IMR-90 (cell line): Measurements from ENCODE around the gene FHAD1. TPM values are rescaled to one million over a fixed set of nuclear protein-coding genes. Genes with fewer than 3 reads are reported as not detected.

Source experiments
- ATAC-seq: fragments of 200-7000 bp; cut with Tn5 transposase; 2 replicates; pipeline ENCODE4 v1.9.1; 2020; ENCODE audit warnings: low read depth, mild to moderate bottlenecking, moderate library complexity
- BruUV-seq: library from RNA; stranded (reverse); fragments of 400-500 nt; replicated peaks from 2 replicates; lab custom pipeline; 2021; lab: Mats Ljungman, UMichigan
- CTCF ChIA-PET: fragments of 300-600 bp; formaldehyde crosslinking; extraction: SDS; loops from one replicate; lab custom pipeline; 2021; ENCODE audit warnings: antibody characterized with exemption; lab: Yijun Ruan, JAX
- POLR2A ChIA-PET: fragments of 300-600 bp; sonication (Branson Sonifier 250); formaldehyde crosslinking; loops from one replicate; lab custom pipeline; 2022; ENCODE audit warnings: antibody characterized with exemption; ENCODE audit not compliant: unreplicated experiment; lab: Charles Lee
- DNase-seq: peaks from one replicate; pipeline ENCODE4 v3.0.0; 2013
- H2AFZ ChIP-seq: replicated peaks from 2 replicates; pipeline ENCODE3; 2013; ENCODE audit warnings: low read length, mild to moderate bottlenecking; ENCODE audit not compliant: poor library complexity
- H2AK5ac ChIP-seq: 2 replicates; pipeline ENCODE4 v1.6.1; 2013; ENCODE audit warnings: low read depth, low read length, inconsistent platforms
- H2AK9ac ChIP-seq: replicated peaks from 2 replicates; pipeline ENCODE3; 2013; ENCODE audit warnings: mild to moderate bottlenecking, low read depth, low read length, moderate library complexity; ENCODE audit not compliant: poor library complexity
- H2BK120ac ChIP-seq: 2 replicates; pipeline ENCODE4 v1.6.1; 2013; ENCODE audit warnings: low read depth, low read length, inconsistent platforms
- H2BK15ac ChIP-seq: 3 replicates; pipeline ENCODE4 v1.6.1; 2013; ENCODE audit warnings: low read depth, low read length, inconsistent platforms
- H2BK20ac ChIP-seq: 2 replicates; pipeline ENCODE4 v1.6.1; 2013; ENCODE audit warnings: low read depth, mild to moderate bottlenecking, inconsistent platforms, low read length, moderate library complexity
- H2BK5ac ChIP-seq: 2 replicates; pipeline ENCODE4 v1.6.1; 2013; ENCODE audit warnings: mild to moderate bottlenecking, low read depth, low read length, inconsistent platforms; ENCODE audit not compliant: poor library complexity, severe bottlenecking
- H3K14ac ChIP-seq: replicated peaks from 2 replicates; pipeline ENCODE4 v1.6.1; 2013; ENCODE audit warnings: low read depth, low read length, inconsistent platforms
- H3K18ac ChIP-seq: 2 replicates; pipeline ENCODE4 v1.6.1; 2013; ENCODE audit warnings: low read depth, low read length, control low read depth
- H3K23ac ChIP-seq: 2 replicates; pipeline ENCODE4 v1.6.1; 2013; ENCODE audit warnings: low read depth, low read length, inconsistent platforms
- H3K27ac ChIP-seq: 2 replicates; pipeline ENCODE4 v1.5.1; 2013; ENCODE audit warnings: mild to moderate bottlenecking, control low read depth, low read length; ENCODE audit not compliant: insufficient read depth
- H3K27me3 ChIP-seq: 2 replicates; pipeline ENCODE4 v1.6.1; 2013; ENCODE audit warnings: low read length; ENCODE audit not compliant: control insufficient read depth, insufficient read depth
- H3K36me3 ChIP-seq: 2 replicates; pipeline ENCODE4 v1.6.1; 2013; ENCODE audit warnings: low read length, mixed read lengths; ENCODE audit not compliant: control insufficient read depth, insufficient read depth
- H3K4ac ChIP-seq: 2 replicates; pipeline ENCODE4 v1.6.1; 2013; ENCODE audit warnings: low read depth, low read length, inconsistent platforms
- H3K4me1 ChIP-seq: 2 replicates; pipeline ENCODE4 v1.6.1; 2013; ENCODE audit warnings: low read length, mixed read lengths; ENCODE audit not compliant: control insufficient read depth, insufficient read depth
- H3K4me2 ChIP-seq: 2 replicates; pipeline ENCODE4 v1.6.1; 2013; ENCODE audit warnings: low read depth, mild to moderate bottlenecking, control low read depth, low read length, moderate library complexity
- H3K4me3 ChIP-seq: 2 replicates; pipeline ENCODE4 v1.5.1; 2013; ENCODE audit warnings: low read depth, mild to moderate bottlenecking, control low read depth, low read length, moderate library complexity; ENCODE audit not compliant: insufficient read depth
- H3K56ac ChIP-seq: 2 replicates; pipeline ENCODE4 v1.6.1; 2013; ENCODE audit warnings: low read length, inconsistent platforms; ENCODE audit not compliant: insufficient read depth; ENCODE audit errors: extremely low read depth
- H3K79me1 ChIP-seq, 2 experiments: 2 replicates each; pipeline ENCODE4 v1.6.1; 2013; ENCODE audit warnings: low read length in 2 of 2, inconsistent platforms in 1 of 2, low read depth in 1 of 2
- H3K9ac ChIP-seq: 2 replicates; pipeline ENCODE4 v1.6.1; 2013; ENCODE audit warnings: low read depth, low read length, control low read depth
- H3K9me1 ChIP-seq: 2 replicates; pipeline ENCODE4 v1.6.1; 2013; ENCODE audit warnings: low read length, inconsistent platforms; ENCODE audit not compliant: insufficient read depth
- H3K9me3 ChIP-seq: 2 replicates; pipeline ENCODE4 v1.6.1; 2013; ENCODE audit warnings: low read length; ENCODE audit not compliant: control insufficient read depth, insufficient read depth
- H4K20me1 ChIP-seq: 2 replicates; pipeline ENCODE4 v1.6.1; 2013; ENCODE audit warnings: low read length, inconsistent platforms; ENCODE audit not compliant: insufficient read depth
- H4K5ac ChIP-seq: 2 replicates; pipeline ENCODE4 v1.6.1; 2013; ENCODE audit warnings: mild to moderate bottlenecking, low read depth, low read length, control low read depth
- H4K8ac ChIP-seq, 2 experiments: 2 replicates each; pipeline ENCODE4 v1.6.1; 2013; ENCODE audit warnings: low read depth in 2 of 2, low read length in 2 of 2, control low read depth in 1 of 2, inconsistent platforms in 1 of 2
- H4K91ac ChIP-seq: 2 replicates; pipeline ENCODE4 v1.6.1; 2013; ENCODE audit warnings: low read depth, low read length, inconsistent platforms; ENCODE audit not compliant: insufficient read depth
- BHLHE40 ChIP-seq: fragments of 150-350 bp; IDR thresholded peaks from 2 replicates; pipeline ENCODE4 v1.6.1; 2016; ENCODE audit warnings: mild to moderate bottlenecking, low read depth, low read length
- CEBPB ChIP-seq: IDR thresholded peaks from 2 replicates; pipeline ENCODE4 v1.6.1; 2012; ENCODE audit warnings: low read depth, low read length, improper control_type of control experiment
- ELK1 ChIP-seq: fragments of 150-350 bp; IDR thresholded peaks from 2 replicates; pipeline ENCODE4 v1.6.1; 2016; ENCODE audit warnings: low read depth, mild to moderate bottlenecking, low read length, moderate library complexity, borderline replicate concordance
- FOS ChIP-seq: fragments of 150-350 bp; IDR thresholded peaks from 2 replicates; pipeline ENCODE4 v1.6.1; 2016; ENCODE audit warnings: low read depth, low read length
- MAFK ChIP-seq: IDR thresholded peaks from 2 replicates; pipeline ENCODE4 v1.6.1; 2012; ENCODE audit warnings: low read depth, low read length, improper control_type of control experiment
- MXI1 ChIP-seq: IDR thresholded peaks from 2 replicates; pipeline ENCODE4 v1.6.1; 2012; ENCODE audit warnings: low read depth, mild to moderate bottlenecking, low read length, moderate library complexity, borderline replicate concordance
- NFE2L2 ChIP-seq: fragments of 150-350 bp; IDR thresholded peaks from 2 replicates; pipeline ENCODE4 v1.6.1; 2016; ENCODE audit warnings: low read depth, mild to moderate bottlenecking, low read length
- POLR2A ChIP-seq: IDR thresholded peaks from 2 replicates; pipeline ENCODE4 v1.6.1; 2012; ENCODE audit warnings: mild to moderate bottlenecking, low read depth, low read length
- RCOR1 ChIP-seq: IDR thresholded peaks from 2 replicates; pipeline ENCODE4 v1.6.1; 2012; ENCODE audit warnings: mild to moderate bottlenecking, low read length, improper control_type of control experiment; ENCODE audit not compliant: insufficient replicate concordance
- RFX5 ChIP-seq: IDR thresholded peaks from 2 replicates; pipeline ENCODE4 v1.8.0; 2012; ENCODE audit warnings: low read depth, mild to moderate bottlenecking, low read length, moderate library complexity
- USF2 ChIP-seq: fragments of 150-350 bp; IDR thresholded peaks from 2 replicates; pipeline ENCODE4 v1.6.1; 2017; ENCODE audit warnings: mild to moderate bottlenecking, antibody characterized with exemption, low read length, low read depth
- WGBS, 2 experiments: methylation state at CpG; one replicate each; pipeline versions ENCODE4 v1.1.5 to v1.1.7; 2013; ENCODE audit warnings: missing lambda C conversion rate in 2 of 2; ENCODE audit not compliant: insufficient read length in 1 of 2; ENCODE audit errors: extremely low coverage in 2 of 2; 5-methylcytosine and 5-hydroxymethylcytosine counted together
- dilution Hi-C: fragments of 300-500 bp; cut with HindIII; formaldehyde crosslinking; loops from one replicate; pipeline ENCODE4 v1.14.3; 2018; ENCODE audit warnings: low sequenced_read_pairs; ENCODE audit not compliant: unreplicated experiment
- in situ Hi-C: fragments of 300-500 bp; cut with MboI; formaldehyde crosslinking; loops from 3 replicates; pipeline ENCODE4 v1.14.3; 2019; ENCODE audit warnings: low sequenced_read_pairs, inconsistent platforms, mixed read lengths
- intact Hi-C: fragments of 100-400 bp; cut with micrococcal nuclease; formaldehyde crosslinking; loops from 2 replicates; pipeline ENCODE4 v1.10.0; 2022
- polyA plus RNA-seq, 3 experiments: library from polyadenylated mRNA; depleted of rRNA; stranded (reverse); fragments of >200 nt; gene quantifications; 2 replicates each; pipeline ENCODE4 v1.2.3, GENCODE V29; 2012; ENCODE audit warnings: low replicate concordance in 1 of 3
- total RNA-seq: library from RNA; depleted of rRNA; stranded (reverse); fragments of >200 nt; gene quantifications from 2 replicates; pipeline ENCODE4 v1.2.3, GENCODE V29; 2012

FHAD1 gene
- total and polyA plus RNA-seq, 2 of the 4 experiments (the other 2 are of a cell fraction) = not detected

GRCh38 chr1:15385420-15385819, 138.4 kb downstream of the FHAD1 start:
- H3K14ac ChIP-seq = no peak overlapping the region
- H3K4me3 ChIP-seq = no peak overlapping the region
- no peak overlapping the region for H3K4me2 ChIP-seq
- no peak overlapping the region for H2AK5ac ChIP-seq
- ATAC-seq (no peak), DNase-seq (no peak)
- no peak overlapping the region for H2BK15ac ChIP-seq
- H4K8ac ChIP-seq = no peak overlapping the region
- dilution Hi-C loops = no loop called here
- H3K18ac ChIP-seq = no peak overlapping the region
- no peaks in the 10 kb centered on the region for H3K79me1 ChIP-seq
- H3K27ac ChIP-seq = no peak overlapping the region
- no peak overlapping the region for H3K23ac ChIP-seq
- ChIA-PET CTCF (no interaction called here), POLR2A (no interaction called here)
- H3K9me1 ChIP-seq = no peaks in the 10 kb centered on the region; the same call in 1 of the 2 replicates
- no peak overlapping the region for H2AFZ ChIP-seq
- no peaks in the 10 kb centered on the region for H3K36me3 ChIP-seq
- H3K27me3 ChIP-seq = peaks cover 6% of the 10 kb centered on the region; the same call in 1 of the 2 replicates
- no peak overlapping the region for H3K4ac ChIP-seq
- H4K5ac ChIP-seq = no peak overlapping the region
- no TSS peak for BruUV-seq
- H2BK5ac ChIP-seq = no peak overlapping the region
- H2AK9ac ChIP-seq = no peak overlapping the region
- TF ChIP-seq MXI1 (no peak), ELK1 (no peak), RCOR1 (no peak), RFX5 (no peak), BHLHE40 (no peak), CEBPB (no peak), NFE2L2 (no peak), POLR2A (no peak), FOS (no peak), MAFK (no peak), USF2 (no peak)
- WGBS, 2 experiments = no CpG with 5 or more reads among the region's 3 CpGs
- H3K9ac ChIP-seq = no peak overlapping the region
- in situ Hi-C loops = no loop called here
- H3K4me1 ChIP-seq = no peaks in the 10 kb centered on the region; the same call in 1 of the 2 replicates
- no peak overlapping the region for H2BK120ac ChIP-seq
- H2BK20ac ChIP-seq = no peak overlapping the region
- intact Hi-C loops = no loop called here
- H4K91ac ChIP-seq = no peak overlapping the region
- H4K20me1 ChIP-seq = no peaks in the 10 kb centered on the region
- H3K9me3 ChIP-seq = no peaks in the 10 kb centered on the region
- H3K56ac ChIP-seq = no peak overlapping the region
